HG03064 (cell line): ENCODE results near the gene LMNA.
"Not testable (repeated sequence)": the region's sequence is repeated elsewhere in the genome, so short reads cannot be mapped to it uniquely, and the experiment has no call there.

ENCODE experiments used
- ATAC-seq: cut with Tn5 transposase; IDR thresholded peaks from one replicate; pipeline ENCODE4 v1.9.1; 2021; ENCODE audit warnings: low read depth; ENCODE audit not compliant: unreplicated experiment

LMNA gene

GRCh38 chr1:156114101-156114918, at the start of gene LMNA:
Gene LMNA, plus strand, starts transcription at chr1:156114711. Its CDS starts 208 bp downstream, at chr1:156114919.
- no peak for ATAC-seq

GRCh38 chr1:156065212-156065611, 49.3 kb upstream of the LMNA start:
- no peak for ATAC-seq

DNA sequence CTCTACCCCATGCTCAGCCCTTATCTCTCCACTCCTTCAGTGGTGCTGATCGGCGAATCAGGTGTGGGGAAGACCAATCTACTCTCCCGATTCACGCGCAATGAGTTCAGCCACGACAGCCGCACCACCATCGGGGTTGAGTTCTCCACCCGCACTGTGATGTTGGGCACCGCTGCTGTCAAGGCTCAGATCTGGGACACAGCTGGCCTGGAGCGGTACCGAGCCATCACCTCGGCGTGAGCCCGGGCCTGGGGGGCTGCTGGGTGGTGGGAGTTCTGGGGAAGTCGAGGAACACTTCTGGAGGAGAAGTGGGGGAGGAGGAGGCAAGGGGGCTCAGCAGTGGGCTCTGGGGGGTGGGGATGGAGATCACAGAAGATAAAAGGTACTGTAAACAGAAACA, 48.6 kb upstream of the LMNA start:
- ATAC-seq = no peak

- no peak for ATAC-seq
Measured at GRCh38 chr1:156067262-156067661, 47.2 kb upstream of the LMNA start.

DNA sequence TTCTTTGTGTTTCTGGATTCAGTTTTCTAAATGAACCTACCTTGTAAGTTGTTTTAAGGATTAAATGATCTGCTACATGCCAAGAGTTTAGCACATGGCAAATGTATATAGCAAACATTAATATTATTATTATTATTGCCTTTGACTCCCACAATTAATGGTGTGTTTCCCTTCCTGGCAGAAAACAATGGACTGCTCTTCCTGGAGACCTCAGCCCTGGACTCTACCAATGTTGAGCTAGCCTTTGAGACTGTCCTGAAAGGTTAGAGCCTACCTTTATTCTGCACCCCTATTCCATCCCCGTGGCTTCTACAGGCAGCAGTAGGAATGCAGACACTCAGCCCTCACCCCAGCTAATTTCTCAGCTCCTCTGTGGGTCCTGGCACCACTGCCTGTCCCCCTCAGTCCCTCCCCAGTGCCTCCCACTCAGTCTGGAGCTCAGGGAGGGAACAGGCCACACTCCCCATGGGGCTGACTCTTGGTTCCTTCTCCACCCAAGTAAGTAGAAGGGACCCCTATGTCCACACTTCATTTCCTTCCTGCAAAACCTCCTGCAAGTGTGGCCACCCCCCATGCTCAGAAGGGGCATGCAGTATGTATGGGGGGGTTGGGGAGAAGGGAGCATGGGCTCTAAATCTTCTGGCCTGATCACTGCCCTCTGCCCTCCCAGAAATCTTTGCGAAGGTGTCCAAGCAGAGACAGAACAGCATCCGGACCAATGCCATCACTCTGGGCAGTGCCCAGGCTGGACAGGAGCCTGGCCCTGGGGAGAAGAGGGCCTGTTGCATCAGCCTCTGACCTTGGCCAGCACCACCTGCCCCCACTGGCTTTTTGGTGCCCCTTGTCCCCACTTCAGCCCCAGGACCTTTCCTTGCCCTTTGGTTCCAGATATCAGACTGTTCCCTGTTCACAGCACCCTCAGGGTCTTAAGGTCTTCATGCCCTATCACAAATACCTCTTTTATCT, 44.7 kb upstream of the LMNA start:
- ATAC-seq = no peak

DNA sequence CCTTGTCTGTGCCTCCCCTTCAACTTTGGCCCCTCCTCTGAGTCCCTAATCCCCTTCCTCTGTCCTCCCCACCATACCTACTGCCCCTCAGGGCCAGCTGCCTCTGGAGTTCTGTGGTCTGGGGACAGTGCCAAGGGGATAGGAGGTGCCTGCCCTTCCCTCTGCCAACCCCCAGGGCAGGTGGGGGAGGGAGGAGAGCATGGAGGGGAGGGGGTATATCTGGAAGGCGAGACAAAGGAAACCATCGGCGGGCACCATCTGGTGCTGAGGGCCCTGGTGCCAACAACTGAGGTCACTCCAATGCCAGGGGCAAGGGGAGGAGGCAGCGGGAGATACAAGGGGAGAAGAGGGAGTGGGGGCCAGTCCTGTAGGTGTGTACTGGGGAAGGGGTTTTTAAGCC, 44.0 kb upstream of the LMNA start:
- ATAC-seq = no peak

- not testable (repeated sequence) for ATAC-seq
Measured at GRCh38 chr1:156071332-156071816, 43.1 kb upstream of the LMNA start.

DNA sequence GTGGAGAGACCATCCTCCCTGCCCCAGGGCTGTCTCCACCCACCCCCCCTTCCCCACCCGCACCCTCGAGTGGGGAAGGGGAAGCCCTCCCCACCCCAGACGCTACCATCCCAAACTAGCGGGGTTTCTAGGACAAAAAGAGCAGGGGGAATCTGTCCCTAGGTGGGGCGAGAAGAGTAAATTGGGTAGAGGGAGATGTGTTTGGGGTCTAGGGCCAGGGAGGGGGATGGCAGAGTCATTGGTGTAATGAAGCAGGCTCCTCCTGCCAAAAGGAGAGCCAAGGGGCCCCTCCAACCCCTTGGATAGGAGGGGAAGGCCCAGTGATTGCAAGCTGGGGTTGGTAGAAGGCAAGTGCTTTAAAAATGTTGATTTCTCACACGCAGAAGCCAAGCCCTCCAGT, 42.3 kb upstream of the LMNA start:
- ATAC-seq = no peak

DNA sequence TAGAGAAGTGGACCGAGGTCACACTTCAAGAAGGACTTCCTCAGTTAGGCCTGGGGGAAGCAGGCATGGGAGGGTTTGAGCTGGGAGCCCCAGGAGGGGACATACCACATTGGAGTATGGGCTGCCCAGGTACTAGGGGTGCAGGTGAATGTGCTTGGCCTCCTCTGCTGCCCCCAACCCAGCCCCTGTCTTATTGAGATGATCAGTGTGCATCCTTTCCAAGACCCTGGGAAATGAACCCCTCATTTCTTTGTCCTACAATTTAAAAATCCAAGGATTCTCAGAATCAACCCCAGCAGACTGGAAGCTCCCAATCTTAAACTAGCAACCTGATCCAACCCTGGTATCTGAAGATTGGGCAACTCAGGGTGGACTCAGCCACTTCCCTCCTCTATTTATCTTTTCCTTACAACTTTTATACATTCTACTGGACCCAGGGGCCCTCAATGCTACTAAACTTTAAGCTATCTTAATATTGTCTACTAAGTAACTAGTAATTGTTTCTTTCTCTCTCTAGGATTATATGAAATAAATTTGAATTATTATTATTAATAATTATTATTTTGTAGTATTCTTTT, 41.3 kb upstream of the LMNA start:
- no peak for ATAC-seq

DNA sequence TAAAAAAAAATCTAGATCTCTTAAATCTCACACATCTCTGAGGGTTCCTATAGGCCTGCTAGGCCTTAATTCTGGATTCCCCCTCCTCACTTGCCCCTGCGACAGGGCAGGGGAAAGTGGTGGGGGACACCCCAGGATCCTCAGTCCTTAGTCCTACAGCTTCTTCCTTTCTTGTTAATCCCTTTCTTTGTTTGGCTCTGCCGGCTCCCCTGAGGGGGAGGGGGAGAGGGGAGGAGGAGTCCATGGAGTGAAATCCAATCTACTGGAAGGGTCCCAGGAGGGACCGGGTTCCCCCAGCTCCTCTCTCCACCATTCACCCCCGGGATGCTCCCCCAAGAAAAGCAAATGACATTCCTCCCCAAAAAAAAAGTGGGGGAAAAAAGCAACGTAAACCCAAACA, 40.8 kb upstream of the LMNA start:
- no peak for ATAC-seq

GRCh38 chr1:156074661-156075060, 39.9 kb upstream of the LMNA start:
- no peak for ATAC-seq

DNA sequence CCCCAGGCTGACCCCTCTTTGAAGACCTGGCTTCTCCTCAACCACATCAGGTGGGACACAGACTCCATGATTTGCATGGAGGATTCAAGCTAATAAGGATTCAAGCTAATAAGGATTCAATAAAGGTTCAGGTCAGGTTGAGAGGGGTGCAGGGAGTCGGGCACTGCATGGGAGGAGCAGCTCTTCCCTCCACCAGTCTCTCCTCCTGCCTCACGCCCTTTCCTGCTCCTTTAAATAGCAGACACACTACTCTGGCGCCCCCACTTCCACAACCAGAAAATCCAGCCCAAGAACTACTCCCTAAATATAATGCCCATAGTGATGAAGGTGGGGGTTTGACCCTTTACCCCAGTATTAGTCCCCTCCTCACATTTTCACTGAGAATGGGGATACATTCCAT, 39.3 kb upstream of the LMNA start:
- ATAC-seq = no peak

DNA sequence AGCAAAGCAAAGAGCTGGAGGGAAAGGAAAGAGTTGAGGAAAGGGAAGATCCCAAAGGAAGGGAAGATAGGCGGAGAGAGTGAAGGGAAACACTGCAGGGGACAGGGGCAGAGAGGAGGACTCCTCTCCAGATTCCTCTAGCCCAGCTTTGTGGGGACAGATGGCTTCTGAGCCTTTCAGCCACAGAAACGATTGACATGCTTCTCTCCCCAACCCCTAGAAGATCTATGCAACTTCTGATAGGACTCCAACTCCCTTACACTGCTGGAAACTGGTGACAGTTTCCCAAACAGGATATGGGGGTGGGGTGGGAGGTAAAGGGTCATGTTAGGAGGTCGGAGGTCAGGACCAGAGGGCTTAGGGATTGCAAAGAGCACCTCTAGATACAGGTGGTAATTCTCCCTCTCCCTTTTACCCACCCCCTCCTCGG, 38.7 kb upstream of the LMNA start:
- no peak for ATAC-seq

DNA sequence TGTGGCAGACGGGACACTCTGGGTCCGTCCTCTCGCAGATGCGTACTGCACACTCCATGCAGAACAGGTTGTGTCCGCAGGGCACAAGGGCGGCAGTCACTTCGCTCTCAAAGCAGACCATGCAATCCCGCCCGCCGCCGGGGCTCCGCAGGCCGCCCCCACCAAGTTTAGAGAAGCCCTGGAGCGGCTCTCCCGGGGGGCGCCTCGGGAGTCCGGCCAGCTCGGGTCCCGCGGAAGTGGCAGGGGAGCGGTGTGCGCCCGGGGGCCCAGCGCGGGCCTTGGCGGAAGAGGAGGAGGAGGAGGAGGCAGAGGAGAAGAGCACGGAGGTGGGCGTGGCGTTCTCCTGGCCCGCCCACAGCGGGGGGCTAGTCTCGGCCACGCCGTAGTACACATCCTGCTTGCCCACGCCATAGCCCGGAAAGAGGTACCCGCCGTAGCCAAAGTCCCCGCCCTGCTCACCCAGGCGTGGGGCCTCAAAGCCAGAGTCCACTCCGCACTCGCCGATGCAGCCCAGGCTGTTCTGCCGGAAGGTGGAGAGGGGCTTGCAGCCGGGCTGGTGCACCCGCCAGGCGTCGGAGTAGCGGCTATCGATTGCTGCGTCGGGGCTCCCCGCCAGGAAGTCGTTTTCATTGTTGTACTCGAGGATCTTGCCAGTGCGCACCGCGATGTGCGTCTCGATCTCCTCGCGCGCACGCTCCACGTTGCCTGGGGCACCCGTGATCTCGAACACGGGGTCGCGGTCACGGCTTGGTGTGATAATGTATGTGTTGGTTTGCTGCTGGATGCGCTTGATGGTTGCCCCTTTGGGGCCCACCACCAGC, 37.7 kb upstream of the LMNA start:
- no peak for ATAC-seq

- no peak for ATAC-seq
Measured at GRCh38 chr1:156077430-156077760, 37.1 kb upstream of the LMNA start.

DNA sequence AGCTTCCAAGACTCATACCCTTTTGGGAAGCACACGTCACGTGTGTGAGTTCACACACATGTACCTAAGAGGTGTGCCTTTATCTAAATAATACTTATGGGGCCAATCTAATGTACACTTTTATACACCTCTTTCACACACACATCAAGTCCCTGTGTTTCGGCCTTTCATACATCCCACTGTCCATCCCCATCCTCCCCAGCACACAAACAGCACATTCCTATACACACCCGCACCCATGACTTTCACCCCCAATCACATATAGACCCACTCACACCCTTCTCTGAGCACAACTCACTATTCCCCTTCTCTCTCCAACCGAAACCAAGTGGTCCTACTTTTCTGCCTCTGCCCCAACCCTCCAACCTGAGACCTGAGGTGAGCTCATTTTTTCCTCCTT, 35.8 kb upstream of the LMNA start:
- no peak for ATAC-seq

GRCh38 chr1:156079762-156080161, 34.7 kb upstream of the LMNA start:
- no peak for ATAC-seq

GRCh38 chr1:156080241-156080862, 34.2 kb upstream of the LMNA start:
- no peak for ATAC-seq

GRCh38 chr1:156080863-156081179, 33.7 kb upstream of the LMNA start:
- no peak for ATAC-seq
